SK-N-SH (cell line): ENCODE data around the gene SPSB1. TPM values are rescaled to one million over a fixed set of nuclear protein-coding genes. Genes with fewer than 3 reads are reported as not detected.

Source experiments
- CTCF ChIA-PET: fragments of 300-600, 350-600 bp; formaldehyde crosslinking; extraction: SDS; loops from one replicate; lab custom pipeline; 2021; lab: Yijun Ruan, JAX
- POLR2A ChIA-PET: fragments of 350-600 bp; sonication (Branson Sonifier 250); formaldehyde crosslinking; extraction: SDS; loops from one replicate; lab custom pipeline; 2020; ENCODE audit warnings: antibody characterized with exemption, inconsistent platforms; lab: Yijun Ruan, JAX
- DNase-seq: peaks from one replicate; pipeline ENCODE4 v3.0.0; 2012
- H2AFZ ChIP-seq: fragments of 200-600 bp; sonication (generic); 2 replicates; pipeline ENCODE4 v1.8.1; 2016; ENCODE audit warnings: antibody characterized with exemption, mild to moderate bottlenecking, low read depth
- H3F3A ChIP-seq: fragments of 200-600 bp; sonication (generic); replicated peaks from 2 replicates; pipeline ENCODE3; 2016; ENCODE audit warnings: antibody characterized with exemption, mild to moderate bottlenecking; ENCODE audit not compliant: insufficient read depth
- H3K27ac ChIP-seq, 2 experiments: fragments of 200-500 bp in 1 of 2; fragments of 200-600 bp in 1 of 2; sonication (Bioruptor generic) in 1 of 2; sonication (generic), shearing (Covaris generic) in 1 of 2; 2 replicates each; pipeline versions ENCODE4 v1.5.1 to v1.6.1; 2014 to 2016; ENCODE audit warnings: low read depth in 2 of 2, inconsistent platforms in 1 of 2, low read length in 1 of 2, mild to moderate bottlenecking in 1 of 2, mixed read lengths in 1 of 2
- H3K27me3 ChIP-seq: fragments of 200-600 bp; sonication (generic), shearing (Covaris generic); 2 replicates; pipeline ENCODE4 v1.6.1; 2016; ENCODE audit warnings: mixed run types; ENCODE audit not compliant: insufficient read depth
- H3K36me3 ChIP-seq, 2 experiments: fragments of 200-500 bp in 1 of 2; fragments of 200-600 bp in 1 of 2; sonication (Bioruptor generic) in 1 of 2; sonication (generic) in 1 of 2; replicated peaks in 1 of 2; 2 replicates each; pipeline versions ENCODE3 to v1.5.1; 2014 to 2016; ENCODE audit warnings: low read length in 1 of 2, mild to moderate bottlenecking in 1 of 2; ENCODE audit not compliant: insufficient read depth in 2 of 2, control insufficient read depth in 1 of 2
- H3K4me1 ChIP-seq, 2 experiments: fragments of 200-500 bp in 1 of 2; fragments of 200-600 bp in 1 of 2; sonication (Bioruptor generic) in 1 of 2; sonication (generic), shearing (Covaris generic) in 1 of 2; 2 replicates each; pipeline versions ENCODE4 v1.5.1 to v1.6.1; 2014 to 2016; ENCODE audit warnings: low read depth in 1 of 2, low read length in 1 of 2, mixed run types in 1 of 2; ENCODE audit not compliant: insufficient read depth in 2 of 2, control insufficient read depth in 1 of 2
- H3K4me2 ChIP-seq: fragments of 200-600 bp; sonication (generic), shearing (Covaris generic); 2 replicates; pipeline ENCODE4 v1.6.1; 2017; ENCODE audit warnings: mixed run types
- H3K4me3 ChIP-seq, 2 experiments: fragments of 200-500 bp in 1 of 2; fragments of 200-600 bp in 1 of 2; sonication (Bioruptor generic) in 1 of 2; sonication (generic), shearing (Covaris generic) in 1 of 2; 2 replicates each; pipeline versions ENCODE4 v1.5.1 to v1.8.1; 2014 to 2016; ENCODE audit warnings: low read depth in 2 of 2, inconsistent platforms in 1 of 2, low read length in 1 of 2, mild to moderate bottlenecking in 1 of 2, mixed read lengths in 1 of 2, moderate library complexity in 1 of 2
- H3K79me2 ChIP-seq: fragments of 200-600 bp; sonication (generic); 2 replicates; pipeline ENCODE4 v1.8.1; 2017; ENCODE audit warnings: mild to moderate bottlenecking; ENCODE audit not compliant: insufficient read depth
- H3K9ac ChIP-seq: fragments of 200-600 bp; sonication (generic); 2 replicates; pipeline ENCODE4 v1.6.1; 2017; ENCODE audit warnings: mixed run types
- H3K9me2 ChIP-seq: fragments of 200-600 bp; sonication (generic); 2 replicates; pipeline ENCODE4 v1.6.1; 2017; ENCODE audit warnings: mixed run types
- H3K9me3 ChIP-seq: fragments of 200-600 bp; sonication (generic); 2 replicates; pipeline ENCODE4 v1.6.1; 2017; ENCODE audit warnings: mixed run types, mild to moderate bottlenecking, moderate library complexity
- H4K20me1 ChIP-seq: fragments of 200-600 bp; sonication (generic); 2 replicates; pipeline ENCODE4 v1.6.1; 2017; ENCODE audit warnings: mild to moderate bottlenecking, mixed run types; ENCODE audit not compliant: insufficient read depth
- CHD2 ChIP-seq: fragments of 150-350 bp; IDR thresholded peaks from 2 replicates; pipeline ENCODE4 v1.6.1; 2018; ENCODE audit warnings: low read length; ENCODE audit not compliant: partially characterized antibody
- GABPA ChIP-seq: IDR thresholded peaks from 2 replicates; pipeline ENCODE4 v1.4.0; 2012; ENCODE audit warnings: low read depth, mild to moderate bottlenecking
- GATA2 ChIP-seq: sonication (generic); formaldehyde crosslinking; IDR thresholded peaks from 2 replicates; pipeline ENCODE4 v1.5.0; 2020; ENCODE audit warnings: mild to moderate bottlenecking, missing genetic modification reagents
- MEF2A ChIP-seq: IDR thresholded peaks from 2 replicates; pipeline ENCODE4 v1.4.0; 2012; ENCODE audit warnings: low read depth, borderline replicate concordance
- PBX3 ChIP-seq: IDR thresholded peaks from 2 replicates; pipeline ENCODE4; 2012
- POLR2AphosphoS5 ChIP-seq: IDR thresholded peaks from 2 replicates; pipeline ENCODE4 v1.6.1; 2012; ENCODE audit warnings: low read depth, low read length
- RCOR1 ChIP-seq: fragments of 150-350 bp; IDR thresholded peaks from 2 replicates; pipeline ENCODE4 v1.6.1; 2017; ENCODE audit warnings: antibody characterized with exemption, low read length
- REST ChIP-seq: IDR thresholded peaks from 2 replicates; pipeline ENCODE4 v1.6.1; 2012; ENCODE audit warnings: mild to moderate bottlenecking, low read depth, low read length, moderate library complexity
- RXRA ChIP-seq: IDR thresholded peaks from 2 replicates; pipeline ENCODE4 v1.4.0; 2012; ENCODE audit warnings: low read depth, mild to moderate bottlenecking, borderline replicate concordance
- WGBS: methylation state at CpG from one replicate; pipeline ENCODE4 v1.1.6; 2017; ENCODE audit warnings: low lambda C conversion rate; 5-methylcytosine and 5-hydroxymethylcytosine counted together
- polyA plus RNA-seq, 3 experiments: library from polyadenylated mRNA; depleted of rRNA; stranded (reverse); fragments of >200 nt; gene quantifications; 2 replicates each; pipeline ENCODE4 v1.2.3, GENCODE V29; 2012

Gene SPSB1
- polyA plus RNA-seq, 1 of the 3 experiments (the other 2 are of a cell fraction): 9.2 TPM

- no peak overlapping the region for H3K4me3 ChIP-seq
- no peaks in the 10 kb centered on the region for H3F3A ChIP-seq
- H3K4me1 ChIP-seq: peaks cover 7 to 37% of the 10 kb centered on the region in 2 experiments; a peak in 3 of 4 replicates
- TF ChIP-seq CHD2 (no peak), RXRA (no peak), REST (no peak), PBX3 (no peak), MEF2A (no peak), POLR2AphosphoS5 (no peak), GABPA (no peak)
- TF ChIP-seq, all 33 proteins: peak for 0
- Histone ChIP-seq H3K27me3 (no peaks in the 10 kb centered on the region), H3K27ac (peak overlapping the region in 1 of 2 experiments; percentile 61; a peak in 2 of 4 replicates), H3K79me2 (peaks cover 2% of the 10 kb centered on the region; the same call in 1 of the 2 replicates), H3K9me3 (no peaks in the 10 kb centered on the region), H4K20me1 (no peaks in the 10 kb centered on the region), H3K36me3 (peaks cover 0 to 12% of the 10 kb centered on the region in 2 experiments), H3K9ac (no peak overlapping the region), H3K9me2 (no peaks in the 10 kb centered on the region), H3K4me2 (no peak overlapping the region), H2AFZ (no peak overlapping the region)
- peak; percentile 59 for DNase-seq
- WGBS: 79% methylated on average over 8 of the region's 8 CpGs
- POLR2A ChIA-PET: interaction anchor here (0.8 kb wide), 1 partner anchor 18 kb away, joined by 3 read pairs; no protein-coding TSS in a partner anchor
- CTCF ChIA-PET: interaction anchor here (1.0 to 5.1 kb wide), 7 partner anchors 13 to 238 kb away, joined by 3 to 31 read pairs (median 6); partner anchors contain the start of gene H6PD
Measured at GRCh38 chr1:9253004-9253403, 39.7 kb upstream of the SPSB1 start.

- no peak overlapping the region for H3K4me3 ChIP-seq
- peaks cover 8% of the 10 kb centered on the region for H3K79me2 ChIP-seq
- 79% methylated on average over 10 of the region's 10 CpGs for WGBS
- POLR2A ChIA-PET: no interaction called here
- H3K36me3 ChIP-seq: peaks cover 0 to 12% of the 10 kb centered on the region in 2 experiments
- peak overlapping the region in 1 of 2 experiments; percentile 61; a peak in 2 of 4 replicates for H3K27ac ChIP-seq
- H3K9me3 ChIP-seq: no peaks in the 10 kb centered on the region
- no peaks in the 10 kb centered on the region for H3K9me2 ChIP-seq
- peak; percentile 64 for DNase-seq
- TF ChIP-seq GATA2 (0 out of 2 replicates have a peak, but pooled peaks have one; percentile 8), RCOR1 (no peak)
- CTCF ChIA-PET: interaction anchor here (0.8 to 5.1 kb wide), 7 partner anchors 13 to 237 kb away, joined by 3 to 31 read pairs (median 6); partner anchors contain the start of gene H6PD
- peaks cover 7 to 37% of the 10 kb centered on the region in 2 experiments; a peak in 3 of 4 replicates for H3K4me1 ChIP-seq
- H2AFZ ChIP-seq: no peak overlapping the region
- H3F3A ChIP-seq: no peaks in the 10 kb centered on the region
- H3K9ac ChIP-seq: no peak overlapping the region
- no peaks in the 10 kb centered on the region for H4K20me1 ChIP-seq
- no peak overlapping the region for H3K4me2 ChIP-seq
- no peaks in the 10 kb centered on the region for H3K27me3 ChIP-seq
Measured at GRCh38 chr1:9253453-9254105, 39.1 kb upstream of the SPSB1 start.
